ENCODE results near the gene AGAP2. TPM values are rescaled to one million over a fixed set of nuclear protein-coding genes. Genes with fewer than 3 reads are reported as not detected.

The AGAP2 gene
- total and polyA plus RNA-seq, 2 of the 8 experiments (the other 6 are each of a cell fraction or from before 2014, with no cell fraction given) = 1.5 TPM

DNA sequence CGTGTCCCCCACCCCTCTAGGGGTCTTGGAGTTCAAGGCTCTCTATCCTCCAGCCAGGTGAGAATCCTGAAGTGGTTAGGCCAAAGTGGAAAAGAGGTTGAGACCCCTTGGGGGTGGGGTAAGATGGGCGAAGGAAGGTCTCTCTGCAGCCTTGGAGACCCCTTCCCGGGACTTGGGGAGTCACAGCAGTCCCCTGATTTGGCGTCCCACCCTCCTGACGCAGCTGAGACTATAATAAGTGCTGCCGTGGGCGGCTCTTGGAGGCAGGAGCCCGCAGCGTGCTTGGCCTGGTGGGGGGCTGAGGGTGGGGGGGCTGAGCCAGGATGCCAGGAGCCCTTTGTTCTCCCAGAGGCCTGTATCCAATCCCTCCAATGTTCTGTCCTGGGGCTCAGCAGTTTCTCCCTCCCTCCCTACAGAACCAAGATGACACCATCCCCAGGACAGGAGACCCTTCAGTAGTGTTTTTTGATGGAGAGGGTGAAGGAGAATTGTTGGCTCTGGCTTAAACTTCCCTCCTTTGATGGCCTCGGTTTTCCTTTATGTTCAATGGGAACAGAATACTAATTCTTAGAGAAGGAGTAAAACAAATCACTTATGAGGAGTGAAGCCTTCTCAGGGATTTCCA, 1.5 kb upstream of the AGAP2 start (continued):
- no peak for TF ChIP-seq TBP (IDR thresholded peaks at IDR 0.05; ENCODE audit: low read depth, low read length)
